Activated naive CD4-positive, alpha-beta T cell treated with anti-CD3 and anti-CD28 coated beads, Interleukin-2, amount 50 U/mL, for 72 hours (primary cell): ENCODE measurements around the gene NLRP11. TPM values are rescaled to one million over a fixed set of nuclear protein-coding genes. Genes with fewer than 3 reads are reported as not detected.

Experiments
- total RNA-seq, 2 donors: library from RNA; stranded (reverse); gene quantifications; one replicate each; pipeline ENCODE4 v1.2.3, GENCODE V29; 2022

Gene NLRP11
- total RNA-seq, 2 donors from 2014 or later = 0.08 TPM; not detected in 1

Other genes with a start within 250 kb of the NLRP11 start
- gene FIZ1, start 232.5 kb downstream of the NLRP11 start, total RNA-seq = 10 to 100 TPM; 10.2 to 12.3 TPM
- gene ZNF524, start 231.7 kb downstream of the NLRP11 start, total RNA-seq = 10 to 100 TPM; 21.4 to 29.7 TPM
- gene ZNF865, start 226.4 kb downstream of the NLRP11 start, total RNA-seq = 10 to 100 TPM; 13.7 to 15.5 TPM
- 1 to 10 TPM; 3.6 to 3.9 TPM for gene ZNF784, start 207.4 kb downstream of the NLRP11 start, total RNA-seq
- gene ZNF580, start 191.0 kb downstream of the NLRP11 start, total RNA-seq = 10 to 100 TPM; 18.2 to 33.9 TPM
- gene ZNF581, start 188.3 kb downstream of the NLRP11 start, total RNA-seq = 10 to 100 TPM; 39.9 to 40.0 TPM
- 10 to 100 TPM in 1 of 2 donors, 1 to 10 TPM in 1; 2.9 to 13.6 TPM for gene CCDC106, start 183.8 kb downstream of the NLRP11 start, total RNA-seq
- gene U2AF2, start 177.0 kb downstream of the NLRP11 start, total RNA-seq = 100 to 1,000 TPM; 270 to 312 TPM
- gene EPN1, start 156.8 kb downstream of the NLRP11 start, total RNA-seq = 10 to 100 TPM; 23.1 to 46.4 TPM
- under 1 TPM in 1 of 2 donors, not detected in 1; 0.09 TPM for gene NLRP9, start 93.6 kb downstream of the NLRP11 start, total RNA-seq
- not detected for gene RFPL4A, start 72.9 kb downstream of the NLRP11 start, total RNA-seq
- not detected for gene RFPL4AL1, start 62.9 kb downstream of the NLRP11 start, total RNA-seq
- not detected for gene NLRP4, start 4.5 kb upstream of the NLRP11 start, total RNA-seq
- not detected for gene NLRP13, start 100.3 kb upstream of the NLRP11 start, total RNA-seq
- gene NLRP8, start 115.8 kb upstream of the NLRP11 start, total RNA-seq = not detected
- not detected for gene NLRP5, start 154.8 kb upstream of the NLRP11 start, total RNA-seq